Measurements from ENCODE around the gene FBXO8.
"Not testable (repeated sequence)": the region's sequence is repeated elsewhere in the genome, so short reads cannot be mapped to it uniquely, and the experiment has no call there.

FBXO8 gene

GRCh38 chr4:174283507-174284471, at the start of gene FBXO8, which contains the start of gene CEP44:
Gene FBXO8, minus strand, starts transcription at chr4:174283667. Its CDS starts 20,575 bp downstream, at chr4:174263092.
Gene CEP44, plus strand, starts transcription at chr4:174283911. Its CDS starts 15,211 bp downstream, at chr4:174299122.
- peak; percentile 50 for DNase-seq

GRCh38 chr4:174332741-174333493, 49.5 kb upstream of the FBXO8 start:
- DNase-seq = no peak

GRCh38 chr4:174324725-174325124, 41.3 kb upstream of the FBXO8 start:
- DNase-seq = no peak

GRCh38 chr4:174324236-174324635, 40.8 kb upstream of the FBXO8 start:
- no peak for DNase-seq

GRCh38 chr4:174320494-174321199, 37.2 kb upstream of the FBXO8 start:
- no peak for DNase-seq

- no peak for DNase-seq
Measured at GRCh38 chr4:174318829-174319764, 35.6 kb upstream of the FBXO8 start.

- DNase-seq = no peak
Measured at GRCh38 chr4:174317531-174317930, 34.1 kb upstream of the FBXO8 start.

- DNase-seq = no peak
Measured at GRCh38 chr4:174316954-174317353, 33.5 kb upstream of the FBXO8 start.

- no peak for DNase-seq
Measured at GRCh38 chr4:174316546-174316945, 33.1 kb upstream of the FBXO8 start.

- no peak for DNase-seq
Measured at GRCh38 chr4:174314770-174315169, 31.3 kb upstream of the FBXO8 start.

- DNase-seq = no peak
Measured at GRCh38 chr4:174314274-174314673, 30.8 kb upstream of the FBXO8 start.

- no peak for DNase-seq
Measured at GRCh38 chr4:174312993-174313392, 29.5 kb upstream of the FBXO8 start.

- no peak for DNase-seq
Measured at GRCh38 chr4:174307694-174308093, 24.2 kb upstream of the FBXO8 start.

- no peak for DNase-seq
Measured at GRCh38 chr4:174305961-174306360, 22.5 kb upstream of the FBXO8 start.

- no peak for DNase-seq
Measured at GRCh38 chr4:174304664-174305063, 21.2 kb upstream of the FBXO8 start.

GRCh38 chr4:174303687-174304086, 20.2 kb upstream of the FBXO8 start:
- no peak for DNase-seq

- not testable (repeated sequence) for DNase-seq
Measured at GRCh38 chr4:174295142-174295541, 11.7 kb upstream of the FBXO8 start.

GRCh38 chr4:174294641-174295040, 11.2 kb upstream of the FBXO8 start:
- DNase-seq = not testable (repeated sequence)

- no peak for DNase-seq
Measured at GRCh38 chr4:174292473-174292872, 9.0 kb upstream of the FBXO8 start.

GRCh38 chr4:174286870-174287269, 3.4 kb upstream of the FBXO8 start:
- DNase-seq = no peak

GRCh38 chr4:174284487-174284886, 1.0 kb upstream of the FBXO8 start:
- no peak for DNase-seq
